Measurements from ENCODE around the gene ALPG.
"Not testable (repeated sequence)": the region's sequence is repeated elsewhere in the genome, so short reads cannot be mapped to it uniquely, and the experiment has no call there.

The ALPG gene

DNA sequence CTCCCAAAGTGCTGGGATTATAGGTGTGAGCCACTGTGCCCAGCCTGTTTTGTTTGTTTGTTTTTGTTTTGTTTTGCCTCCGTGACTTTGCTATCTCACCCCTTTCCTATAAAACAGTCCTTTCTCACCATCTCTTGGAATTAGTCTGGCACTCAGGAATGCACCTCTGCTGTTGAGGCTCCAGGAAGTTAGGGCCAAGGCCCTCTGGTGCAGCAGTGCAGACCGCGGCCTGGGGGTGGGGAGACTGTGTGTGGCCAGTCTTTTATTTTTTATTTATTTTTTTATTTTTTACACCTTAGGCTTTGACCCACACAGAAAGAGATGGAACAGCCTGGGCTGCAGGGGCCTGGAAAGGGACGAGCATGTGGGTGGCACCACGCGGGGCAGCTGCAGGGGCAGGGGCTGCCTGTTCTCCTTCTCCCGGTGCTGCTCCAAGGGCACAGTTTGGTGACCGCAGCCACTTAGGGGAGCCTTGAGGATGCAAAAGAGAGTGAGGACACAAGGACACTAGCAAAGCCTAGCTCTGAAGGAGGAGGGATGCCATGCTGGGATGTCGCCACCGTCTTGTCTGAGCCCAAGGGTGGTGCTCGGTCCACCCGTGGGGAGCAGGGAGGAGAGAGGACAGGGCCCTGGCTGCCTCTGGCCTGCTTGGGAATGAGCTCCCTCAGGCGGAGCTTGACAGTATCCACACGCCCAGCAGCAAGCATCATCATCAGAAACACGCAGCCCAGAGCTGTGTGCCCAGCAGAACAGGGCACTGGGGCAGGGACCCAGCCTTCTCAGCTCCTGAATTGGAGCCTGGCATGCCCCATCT, 29.9 kb downstream of the ALPG start:
- Mint-ChIP-seq H3K27ac (no peak overlapping the region), H3K9me3 (no peaks in the 10 kb centered on the region), H3K36me3 (no peaks in the 10 kb centered on the region), H3K4me1 (peaks cover 3% of the 10 kb centered on the region), H3K27me3 (no peaks in the 10 kb centered on the region), H3K4me3 (no peak overlapping the region)

DNA sequence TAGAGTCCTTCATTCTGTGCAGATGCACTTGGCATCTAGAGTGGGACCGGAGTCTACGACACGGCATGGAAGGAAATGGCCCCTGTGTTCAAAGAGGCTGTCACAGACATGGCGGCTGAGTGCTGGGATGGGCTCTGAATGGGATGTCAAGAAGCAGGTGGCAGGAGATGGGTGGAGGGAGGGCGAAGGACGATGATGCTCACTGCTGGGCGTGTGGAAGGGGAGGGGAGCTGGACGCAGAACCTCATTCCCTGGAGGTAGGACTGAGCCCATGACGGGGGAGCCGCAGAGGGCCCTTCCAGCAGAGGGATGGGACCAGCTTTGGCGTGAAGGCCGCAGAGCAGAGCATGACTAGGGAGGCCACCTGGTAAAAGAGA, 30.5 kb downstream of the ALPG start:
- Mint-ChIP-seq H3K27me3 (no peaks in the 10 kb centered on the region), H3K36me3 (no peaks in the 10 kb centered on the region), H3K27ac (no peak overlapping the region), H3K4me3 (no peak overlapping the region), H3K9me3 (no peaks in the 10 kb centered on the region), H3K4me1 (peaks cover 3% of the 10 kb centered on the region)

DNA sequence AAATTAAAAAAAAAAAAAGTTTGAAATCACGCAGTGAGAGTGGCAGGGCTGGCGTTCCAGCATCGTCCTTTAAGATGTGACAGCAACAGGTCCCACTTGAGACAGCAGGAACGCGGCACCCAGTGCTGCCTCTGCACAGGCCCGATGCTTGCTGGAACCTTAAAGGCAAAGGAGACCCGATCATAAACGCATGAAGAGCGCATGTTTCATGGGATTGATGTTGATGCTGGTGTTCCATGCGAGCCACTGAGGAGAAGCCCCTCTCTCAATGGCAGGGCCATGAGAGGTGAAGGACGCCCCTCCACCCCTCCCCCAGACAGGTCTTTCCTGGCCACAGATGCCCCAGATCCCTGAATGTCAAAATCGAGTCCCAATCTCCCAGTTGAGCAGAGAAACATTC, 31.4 kb downstream of the ALPG start:
- no peaks in the 10 kb centered on the region for H3K36me3 Mint-ChIP-seq
- H3K9me3 Mint-ChIP-seq: no peaks in the 10 kb centered on the region
- peaks cover 3% of the 10 kb centered on the region for H3K4me1 Mint-ChIP-seq
- H3K27me3 Mint-ChIP-seq: no peaks in the 10 kb centered on the region
- H3K4me3 Mint-ChIP-seq: no peak overlapping the region
- no peak overlapping the region for H3K27ac Mint-ChIP-seq

DNA sequence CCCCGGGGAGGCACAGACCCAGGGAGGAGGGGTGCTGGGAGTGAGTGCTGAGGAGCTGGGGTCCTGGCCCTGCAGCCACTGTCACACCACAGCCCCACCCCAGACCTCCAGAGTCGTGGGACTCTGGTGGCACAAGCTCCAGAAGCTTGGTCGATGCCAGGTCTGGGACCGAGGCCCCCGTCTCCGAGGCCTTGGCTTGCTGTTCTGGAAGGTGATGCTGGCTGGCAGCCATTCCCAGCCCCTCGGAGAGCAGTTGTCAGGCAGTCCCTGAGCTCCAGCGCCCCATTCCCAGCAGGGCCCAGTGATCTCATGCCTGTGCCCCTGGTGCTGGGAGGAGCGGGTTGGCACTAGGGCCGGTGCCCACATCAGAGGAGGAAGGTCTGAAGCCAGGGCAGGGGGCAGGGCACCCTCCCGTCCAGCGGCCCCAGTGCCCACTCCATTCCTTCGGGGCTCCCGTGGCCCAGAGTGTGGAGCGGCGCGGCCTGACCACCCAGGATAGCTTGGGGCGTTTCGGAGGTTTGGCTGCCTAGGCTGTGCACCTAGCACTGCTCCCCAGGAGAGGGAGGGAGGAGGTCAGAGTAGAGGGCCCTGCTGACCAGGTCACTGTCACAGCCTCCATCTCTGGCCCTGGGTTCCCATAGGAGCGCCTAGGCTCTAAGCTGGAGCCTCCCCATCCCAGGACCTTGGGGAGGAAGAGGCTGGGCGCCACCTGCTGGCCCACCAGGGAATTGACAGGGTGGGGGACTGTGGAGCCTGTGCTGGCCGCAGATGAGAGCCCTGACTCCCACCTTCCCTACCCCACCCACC, 32.5 kb downstream of the ALPG start:
- Mint-ChIP-seq H3K4me3 (no peak overlapping the region), H3K4me1 (peaks cover 3% of the 10 kb centered on the region), H3K9me3 (no peaks in the 10 kb centered on the region), H3K27ac (no peak overlapping the region), H3K36me3 (no peaks in the 10 kb centered on the region), H3K27me3 (no peaks in the 10 kb centered on the region)

DNA sequence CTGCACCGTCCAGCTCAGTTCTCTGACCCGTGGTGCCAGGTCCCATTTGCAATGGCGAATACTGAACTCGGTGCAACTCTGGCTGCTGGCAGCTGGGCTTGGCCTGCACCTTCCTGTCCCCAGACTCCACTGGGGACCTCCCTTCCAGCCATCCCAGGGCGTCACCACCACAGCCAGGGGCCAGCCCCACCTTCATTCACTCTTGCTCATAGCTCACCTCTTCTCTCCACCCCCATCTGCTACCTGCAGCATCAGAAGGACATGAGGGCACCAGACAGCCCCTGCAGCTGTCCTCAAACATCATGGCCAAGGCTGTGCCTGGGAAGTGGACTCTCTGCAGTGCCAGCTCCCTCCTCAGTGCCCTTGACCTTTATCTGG, 33.1 kb downstream of the ALPG start:
- no peak overlapping the region for H3K27ac Mint-ChIP-seq
- H3K9me3 Mint-ChIP-seq: no peaks in the 10 kb centered on the region
- H3K36me3 Mint-ChIP-seq: no peaks in the 10 kb centered on the region

DNA sequence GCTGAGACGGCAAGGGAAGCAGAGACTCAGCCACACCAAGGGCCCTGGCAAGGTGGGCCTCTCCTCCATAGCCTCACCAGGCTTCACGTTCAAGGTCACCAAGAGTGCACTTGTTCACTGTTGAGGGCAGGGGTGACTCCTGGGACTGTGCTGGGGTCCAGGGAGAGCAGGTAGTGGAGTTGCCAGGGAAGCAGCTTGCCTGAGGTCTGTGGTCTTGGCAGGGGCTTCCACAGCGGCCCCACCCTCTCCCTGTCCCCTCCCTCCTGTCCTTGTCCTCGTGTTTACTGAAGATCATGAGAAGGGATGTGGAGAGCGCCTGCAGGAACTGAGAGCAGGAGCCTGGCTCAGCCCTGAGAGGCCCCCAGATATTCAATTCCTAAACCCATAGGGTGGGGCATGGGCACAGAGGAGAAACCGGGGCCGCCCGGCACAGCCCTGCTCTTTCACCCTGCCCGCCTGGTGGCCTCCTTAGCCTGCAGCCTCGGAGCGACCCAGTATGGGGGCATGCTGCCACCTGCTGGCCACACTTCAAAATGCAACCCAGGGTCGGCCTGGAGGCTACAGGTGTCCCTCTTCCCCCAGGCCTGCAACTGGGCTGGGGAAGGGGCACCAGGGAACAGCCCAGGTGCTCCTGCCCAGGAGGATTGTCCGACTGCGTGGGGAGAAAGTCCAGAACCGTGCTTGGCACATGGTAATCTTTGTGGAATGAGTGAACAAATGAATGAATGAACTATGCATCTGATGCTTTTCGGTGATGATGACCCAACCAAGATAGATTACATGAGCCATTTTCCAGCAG, 33.8 kb downstream of the ALPG start:
- H3K27ac Mint-ChIP-seq, H3K36me3 Mint-ChIP-seq, H3K27me3 Mint-ChIP-seq, H3K4me1 Mint-ChIP-seq, H3K9me3 Mint-ChIP-seq, H3K4me3 Mint-ChIP-seq: not testable (repeated sequence)

More for the DNA sequence above, 33.1 kb downstream of the ALPG start:
- no peak overlapping the region for H3K4me3 Mint-ChIP-seq
- peaks cover 3% of the 10 kb centered on the region for H3K4me1 Mint-ChIP-seq
- H3K27me3 Mint-ChIP-seq: no peaks in the 10 kb centered on the region

DNA sequence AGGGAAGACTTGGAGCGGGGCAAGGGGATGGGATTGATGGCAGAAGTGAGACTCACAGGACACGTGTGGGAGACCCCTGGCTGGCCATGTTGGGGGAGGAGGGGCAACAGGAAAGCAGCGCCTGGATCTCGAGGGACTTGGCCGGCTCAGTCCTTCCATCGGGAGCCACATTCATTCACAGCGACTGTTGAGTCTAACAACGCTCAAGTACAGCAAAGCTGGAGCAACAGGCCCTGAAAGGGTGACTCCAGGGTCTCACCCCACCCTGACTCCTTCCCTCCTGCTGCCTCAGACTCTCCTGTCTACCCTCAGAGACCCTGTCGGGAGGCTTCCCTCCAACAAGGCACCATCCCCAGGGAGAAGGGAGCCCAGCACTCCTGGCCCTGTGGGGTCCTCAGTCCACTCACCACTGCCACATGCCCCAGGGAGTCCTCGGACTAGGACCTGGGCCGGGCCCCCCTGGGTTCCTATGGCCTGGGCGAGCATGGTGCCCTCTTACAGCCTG, 34.6 kb downstream of the ALPG start:
- Mint-ChIP-seq H3K27me3 (no peaks in the 10 kb centered on the region), H3K4me1 (peaks cover 3% of the 10 kb centered on the region), H3K36me3 (no peaks in the 10 kb centered on the region), H3K27ac (no peak overlapping the region), H3K9me3 (no peaks in the 10 kb centered on the region), H3K4me3 (no peak overlapping the region)

DNA sequence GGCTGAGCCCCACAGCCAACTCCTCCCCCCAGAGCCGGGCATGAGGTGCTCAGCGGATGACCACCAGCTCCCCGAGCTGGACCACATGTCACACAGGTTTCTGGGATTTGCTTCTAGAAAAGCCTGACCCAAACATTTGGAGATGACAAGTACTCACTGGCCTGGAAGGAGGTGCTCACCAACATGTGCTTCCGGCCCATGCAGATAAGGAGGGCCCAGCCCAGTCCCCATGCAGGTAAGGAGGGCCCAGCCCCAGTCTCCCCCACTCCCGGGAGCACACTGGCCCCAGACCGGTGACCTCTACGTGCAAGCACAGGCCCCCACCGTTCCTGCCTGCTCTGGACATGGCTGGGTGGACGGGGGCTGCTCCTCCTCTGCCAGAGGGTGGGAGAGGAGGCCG, 35.3 kb downstream of the ALPG start:
- H3K4me1 Mint-ChIP-seq, H3K4me3 Mint-ChIP-seq, H3K27me3 Mint-ChIP-seq, H3K9me3 Mint-ChIP-seq, H3K27ac Mint-ChIP-seq, H3K36me3 Mint-ChIP-seq: not testable (repeated sequence)

DNA sequence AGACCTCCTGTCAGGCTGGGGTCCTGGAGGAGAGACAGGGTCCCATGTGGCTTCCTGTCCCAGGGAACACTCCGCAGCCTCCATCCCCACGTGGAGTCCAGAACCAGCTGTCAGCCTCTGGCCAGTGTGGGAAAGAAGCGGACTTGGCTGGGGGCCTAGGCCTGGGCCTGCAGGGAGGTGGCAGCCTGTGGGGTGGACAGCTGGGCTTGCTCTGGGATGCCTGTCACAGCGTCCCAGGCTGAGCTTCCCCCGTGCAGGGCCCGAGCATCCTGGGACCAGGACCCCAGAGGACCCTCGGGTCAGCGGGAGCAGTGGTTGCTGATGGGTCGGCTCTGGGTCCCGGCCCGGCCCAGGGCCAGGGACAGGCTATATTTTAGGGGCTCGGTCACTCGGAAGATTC, 35.8 kb downstream of the ALPG start:
- H3K4me1 Mint-ChIP-seq, H3K27ac Mint-ChIP-seq, H3K36me3 Mint-ChIP-seq, H3K4me3 Mint-ChIP-seq, H3K27me3 Mint-ChIP-seq, H3K9me3 Mint-ChIP-seq: not testable (repeated sequence)

DNA sequence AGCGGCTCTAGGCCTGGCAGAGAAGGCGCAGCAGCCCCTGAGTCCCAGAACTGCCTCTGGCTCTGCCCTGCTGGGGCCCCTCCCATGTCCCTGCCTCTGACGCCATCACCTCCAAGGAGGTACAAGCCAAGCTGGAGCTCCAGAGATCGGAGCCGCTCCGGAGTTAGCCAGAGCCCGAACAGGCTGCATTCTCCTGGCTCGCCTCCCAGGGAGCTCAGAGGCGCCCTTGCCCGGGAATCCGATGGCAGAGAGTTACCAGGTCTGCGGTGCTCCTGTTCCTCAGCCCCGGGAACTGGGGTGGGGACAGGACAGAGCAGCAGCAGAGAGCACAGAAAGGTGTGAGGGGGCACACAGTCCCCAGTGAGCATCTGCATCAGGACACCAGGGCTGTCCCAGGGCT, 36.4 kb downstream of the ALPG start:
- not testable (repeated sequence) for H3K9me3 Mint-ChIP-seq, H3K27ac Mint-ChIP-seq, H3K36me3 Mint-ChIP-seq, H3K4me1 Mint-ChIP-seq, H3K27me3 Mint-ChIP-seq, H3K4me3 Mint-ChIP-seq

DNA sequence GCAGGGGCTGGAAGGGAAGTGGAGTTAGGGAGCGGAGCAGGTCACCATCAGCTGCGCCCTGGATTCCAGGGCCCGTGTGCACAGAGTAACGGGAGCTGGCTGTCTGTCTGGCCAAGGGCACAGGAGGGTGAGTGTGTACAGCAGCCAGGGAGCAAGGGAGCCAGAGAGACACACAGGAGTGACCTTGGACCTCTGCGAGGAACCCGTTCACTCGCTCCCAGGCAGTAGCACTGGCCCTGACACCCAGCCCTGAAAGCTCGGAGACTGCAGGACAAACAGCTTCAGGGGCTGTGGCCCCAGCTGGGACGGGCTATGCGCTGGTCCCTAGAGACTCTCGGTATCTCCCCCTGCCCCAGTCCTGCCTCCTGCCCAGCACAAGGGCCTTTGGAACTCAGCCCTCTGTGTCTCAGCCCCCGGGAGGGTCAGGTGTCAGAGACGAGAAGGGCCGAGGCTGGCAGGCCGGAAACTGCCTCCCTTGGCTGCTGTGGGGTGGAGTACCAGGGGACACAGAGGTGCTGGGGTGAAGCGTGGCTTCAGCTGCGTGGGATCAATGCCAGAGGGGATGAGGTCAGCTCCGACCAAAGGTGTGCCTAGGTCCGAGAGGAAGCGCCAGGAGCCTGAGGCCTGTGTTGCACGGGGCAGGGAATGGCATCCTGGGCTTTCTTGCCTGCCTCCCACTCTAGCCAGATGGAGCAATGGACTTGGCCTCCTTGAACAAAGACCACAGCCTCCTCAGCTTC, 37.2 kb downstream of the ALPG start:
- not testable (repeated sequence) for H3K9me3 Mint-ChIP-seq, H3K36me3 Mint-ChIP-seq, H3K4me1 Mint-ChIP-seq

DNA sequence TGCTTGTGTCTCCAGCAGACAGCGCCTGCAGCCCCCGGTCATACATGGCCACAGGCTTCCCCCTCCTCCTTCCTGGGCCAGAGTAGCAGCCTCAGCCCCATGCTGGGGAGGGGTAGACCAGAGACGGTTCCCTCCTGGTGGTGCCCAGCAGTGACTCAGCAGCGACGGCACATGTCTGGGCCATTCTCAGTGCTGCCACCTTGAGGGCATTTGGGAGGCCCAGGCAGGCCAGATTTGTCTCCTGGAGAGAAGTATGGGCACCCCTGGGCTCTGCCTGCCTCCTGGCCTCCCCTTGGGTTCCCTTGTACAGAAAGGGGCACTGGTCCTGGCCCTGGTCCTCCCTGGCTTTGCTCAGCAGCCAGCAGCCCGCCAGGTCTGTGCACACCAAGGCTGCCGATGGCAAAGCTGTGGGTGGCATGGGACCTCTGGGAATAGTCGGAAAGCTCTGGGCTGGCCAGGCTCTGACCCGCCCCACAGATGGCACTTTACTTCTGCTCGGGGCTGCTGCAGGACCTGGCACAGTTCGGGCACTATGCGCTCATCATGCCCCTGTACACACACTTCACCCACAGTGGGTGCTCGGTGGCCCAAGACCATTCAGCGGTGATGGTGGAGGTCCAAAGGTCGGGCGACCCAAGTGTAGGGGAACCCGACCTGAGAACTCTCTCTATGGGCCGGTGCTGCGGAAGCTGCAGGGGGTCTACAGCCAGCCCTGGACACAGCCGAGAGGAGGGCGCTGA, 37.9 kb downstream of the ALPG start:
- Mint-ChIP-seq H3K9me3 (no peaks in the 10 kb centered on the region), H3K36me3 (no peaks in the 10 kb centered on the region), H3K4me1 (peaks cover 3% of the 10 kb centered on the region), H3K27me3 (no peaks in the 10 kb centered on the region), H3K4me3 (no peak overlapping the region), H3K27ac (no peak overlapping the region)

More for the DNA sequence above, 37.2 kb downstream of the ALPG start:
- H3K27ac Mint-ChIP-seq, H3K4me3 Mint-ChIP-seq, H3K27me3 Mint-ChIP-seq: not testable (repeated sequence)

DNA sequence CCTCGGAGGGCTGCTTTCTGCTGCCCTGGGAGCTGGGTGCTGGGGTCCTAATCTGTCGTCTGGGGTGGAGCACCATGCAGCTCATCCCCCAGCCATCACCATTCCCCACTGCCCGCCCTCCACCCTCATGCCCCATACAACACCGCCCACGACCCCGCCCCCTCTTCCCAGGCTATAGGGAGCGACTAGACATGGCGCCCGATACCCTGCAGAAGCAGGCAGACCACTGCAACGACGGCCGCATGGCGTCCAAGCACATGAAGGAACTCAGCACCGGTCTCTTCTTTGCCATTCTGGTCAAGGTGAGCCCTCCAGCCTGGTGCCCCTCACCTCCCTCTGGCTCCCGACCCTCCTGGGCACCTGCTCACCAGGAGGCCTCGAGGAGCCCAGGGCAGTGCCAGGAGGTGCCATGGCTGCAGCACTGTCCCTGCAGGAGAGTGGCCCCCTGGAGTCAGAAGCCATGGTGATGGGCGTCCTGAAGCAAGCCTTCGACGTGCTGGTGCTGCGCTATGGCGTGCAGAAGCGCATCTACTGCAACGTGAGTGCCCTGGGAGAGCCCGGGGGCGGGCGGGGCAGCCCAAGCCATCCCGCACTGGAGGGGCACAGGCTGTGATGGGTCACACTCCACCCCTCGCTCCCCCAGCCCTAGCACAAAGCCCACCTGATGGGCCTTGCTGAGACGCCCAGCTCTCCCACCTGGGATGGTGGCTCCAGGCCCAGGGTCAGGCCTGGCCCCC, 38.7 kb downstream of the ALPG start:
- H3K36me3 Mint-ChIP-seq, H3K9me3 Mint-ChIP-seq, H3K27me3 Mint-ChIP-seq, H3K4me1 Mint-ChIP-seq, H3K27ac Mint-ChIP-seq, H3K4me3 Mint-ChIP-seq: not testable (repeated sequence)

DNA sequence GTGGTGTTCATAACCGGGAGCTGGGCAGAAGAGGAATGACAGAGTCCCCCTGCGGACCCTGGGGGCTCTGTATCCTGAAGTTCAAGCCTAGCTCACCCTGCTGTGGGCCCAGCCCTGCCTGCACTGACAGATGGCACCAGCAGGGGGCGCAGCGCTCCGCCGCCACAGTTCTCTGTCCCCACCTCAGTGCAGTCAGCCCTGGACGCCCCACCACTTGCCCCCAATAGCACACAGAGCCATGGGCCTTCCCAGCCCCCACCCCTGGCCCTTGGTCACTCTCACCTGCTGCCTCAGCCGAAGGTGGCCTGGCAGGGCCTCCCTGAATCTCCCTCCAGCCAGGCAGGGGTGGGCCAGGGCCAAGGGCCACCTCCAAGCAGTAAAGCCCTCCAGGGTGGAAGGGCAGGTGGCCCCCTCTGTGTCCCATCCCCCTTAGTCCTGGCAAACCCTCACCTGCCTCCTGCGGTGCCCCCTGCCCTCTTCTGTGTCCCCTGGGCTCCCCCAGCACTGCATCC, 39.7 kb downstream of the ALPG start:
- H3K9me3 Mint-ChIP-seq, H3K27ac Mint-ChIP-seq, H3K27me3 Mint-ChIP-seq, H3K36me3 Mint-ChIP-seq, H3K4me1 Mint-ChIP-seq, H3K4me3 Mint-ChIP-seq: not testable (repeated sequence)
